ENCODE measurements around the gene ZBTB20.

GRCh38 chr3:114690911-114691310 is 456.2 kb downstream of the ZBTB20 start:
- TF ChIP-seq EZH2 (IDR thresholded peaks at IDR 0.05; ENCODE audit: low read length, missing control alignments) (no peak), CTCF (conservative IDR thresholded peaks at IDR 0.05 in 1 of 2, IDR thresholded peaks at IDR 0.05 in 1 of 2; ENCODE audit: low read depth in 1 of 2, low read length in 2 of 2) (no peak)
